ENCODE measurements around the gene SLC2A14.

- no peak for TF ChIP-seq EZH2 (IDR thresholded peaks at IDR 0.05; ENCODE audit: low read length)
- no peak for TF ChIP-seq CTCF (optimal IDR thresholded peaks at IDR 0.05 in 1 of 3, IDR thresholded peaks at IDR 0.05 in 1 of 3, conservative IDR thresholded peaks at IDR 0.05 in 1 of 3; ENCODE audit: extremely low read depth in 1 of 3, insufficient read depth in 2 of 3, low read length in 3 of 3)
These were observed 36.9 kb downstream of the SLC2A14 start for GRCh38 chr12:7835766-7836165.
